Activated CD4-positive, alpha-beta memory T cell treated with anti-CD3 and anti-CD28 coated beads for 36 hours (primary cell): ENCODE measurements around the gene LMNTD1. TPM values are rescaled to one million over a fixed set of nuclear protein-coding genes. Genes with fewer than 3 reads are reported as not detected.
"Not testable (repeated sequence)": the region's sequence is repeated elsewhere in the genome, so short reads cannot be mapped to it uniquely, and the experiment has no call there.

Experiments
- CTCF ChIA-PET: fragments of 350-600 bp; sonication (Branson Sonifier 250); formaldehyde crosslinking; loops from one replicate; lab custom pipeline; 2021; ENCODE audit warnings: antibody characterized with exemption, inconsistent platforms; lab: Charles Lee
- POLR2A ChIA-PET: fragments of 350-600 bp; sonication (Branson Sonifier 250); formaldehyde crosslinking; loops from one replicate; lab custom pipeline; 2021; ENCODE audit warnings: antibody characterized with exemption; lab: Charles Lee
- DNase-seq: peaks from one replicate; pipeline ENCODE4 v3.0.0-alpha.2; 2020
- H3K27ac Mint-ChIP-seq: one replicate; pipeline ENCODE4 v1.8.0; 2021; ENCODE audit warnings: mixed read lengths
- H3K27me3 Mint-ChIP-seq: one replicate; pipeline ENCODE4 v1.8.0; 2021; ENCODE audit warnings: mixed read lengths
- H3K36me3 Mint-ChIP-seq: one replicate; pipeline ENCODE4 v1.8.0; 2021; ENCODE audit warnings: mixed read lengths
- H3K4me1 Mint-ChIP-seq: one replicate; pipeline ENCODE4 v1.8.0; 2021; ENCODE audit warnings: low read depth, mixed read lengths
- H3K4me3 Mint-ChIP-seq: one replicate; pipeline ENCODE4 v1.8.0; 2021; ENCODE audit warnings: mild to moderate bottlenecking, mixed read lengths
- H3K9me3 Mint-ChIP-seq: one replicate; pipeline ENCODE4 v1.8.0; 2021; ENCODE audit warnings: mixed read lengths
- intact Hi-C: fragments of 100-400 bp; cut with micrococcal nuclease; formaldehyde crosslinking; loops from one replicate; pipeline ENCODE4 v1.15.1; 2023
- total RNA-seq, 2 experiments: library from RNA; stranded (reverse); gene quantifications; one replicate each; pipeline ENCODE4 v1.2.3, GENCODE V29; 2021

Gene LMNTD1
- total RNA-seq, 2 experiments from 2014 or later: not detected

DNA sequence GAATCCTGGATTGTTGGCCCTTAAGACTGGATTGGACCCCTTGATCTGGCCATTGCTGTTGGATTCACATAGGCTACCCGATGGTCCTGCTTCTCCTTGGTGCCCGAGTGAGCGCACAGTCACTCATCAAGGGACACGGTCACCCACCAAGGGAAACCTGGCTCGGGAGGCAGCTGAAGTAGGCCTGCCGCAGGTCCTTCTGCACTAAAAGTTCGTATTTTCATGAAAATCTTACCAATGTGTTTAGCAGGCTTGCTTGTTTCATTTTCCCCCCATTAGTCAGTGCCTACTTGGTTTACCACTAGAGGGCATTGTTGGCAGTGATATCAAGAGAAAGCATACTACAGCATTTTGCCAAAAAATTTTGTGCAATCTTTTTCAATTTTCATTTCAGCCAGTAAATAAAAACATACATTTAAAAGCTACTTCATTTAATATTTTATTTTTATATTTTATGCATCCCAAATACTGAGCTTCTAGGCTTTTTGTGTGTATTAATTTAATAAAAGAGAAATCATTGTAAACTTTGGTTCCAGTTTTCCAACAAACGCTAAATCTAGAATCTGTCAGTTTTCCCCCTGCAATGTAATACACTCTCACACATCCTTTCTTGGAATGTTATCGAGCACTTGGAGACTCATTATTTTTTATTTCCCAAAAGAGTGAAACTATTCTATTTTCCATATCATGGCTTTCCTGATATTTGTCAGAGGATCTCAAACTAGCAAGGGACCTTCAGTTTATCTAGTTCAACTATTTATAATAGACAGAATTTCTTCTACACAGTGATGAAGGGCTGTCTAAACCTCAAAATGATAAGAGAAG lies 116.7 kb downstream of the LMNTD1 start:
- Mint-ChIP-seq H3K27me3 (peaks cover 1% of the 10 kb centered on the region), H3K27ac (no peak overlapping the region), H3K9me3 (no peaks in the 10 kb centered on the region), H3K4me3 (no peak overlapping the region), H3K4me1 (peaks cover 4% of the 10 kb centered on the region), H3K36me3 (no peaks in the 10 kb centered on the region)
- intact Hi-C loops: loop anchor here (1.0 to 10.0 kb wide), 2 partner anchors 118 to 593 kb away; partner anchors contain the start of gene LMNTD1
- POLR2A ChIA-PET: no interaction called here
- CTCF ChIA-PET: interaction anchor here (0.6 to 2.2 kb wide), 16 partner anchors 8 to 1107 kb away, joined by 3 to 8 read pairs (median 4); no protein-coding TSS in a partner anchor
- DNase-seq: no peak

DNA sequence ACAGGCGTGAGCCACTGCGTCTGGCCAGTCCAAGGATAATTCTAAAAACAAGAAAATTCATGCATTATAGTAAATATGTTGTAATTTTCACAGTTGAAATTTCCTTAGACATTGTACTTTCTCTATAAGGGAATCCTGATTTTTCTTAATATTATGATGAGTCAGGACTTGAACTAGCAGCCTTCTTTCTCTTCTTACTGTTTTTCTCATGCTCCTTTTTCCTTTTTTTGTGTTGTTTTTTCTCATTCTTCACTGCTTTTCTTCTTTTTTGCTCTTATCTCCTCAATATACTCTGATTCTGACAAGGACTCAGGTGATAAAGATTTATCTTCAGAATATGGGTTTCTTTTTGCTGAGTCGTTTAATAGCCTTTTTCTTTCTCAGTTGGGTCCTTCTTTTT lies 117.7 kb downstream of the LMNTD1 start:
- Mint-ChIP-seq H3K4me1 (peaks cover 4% of the 10 kb centered on the region), H3K27me3 (peaks cover 1% of the 10 kb centered on the region), H3K36me3 (no peaks in the 10 kb centered on the region), H3K9me3 (no peaks in the 10 kb centered on the region), H3K4me3 (no peak overlapping the region), H3K27ac (no peak overlapping the region)
- ChIA-PET CTCF (interaction anchor here (0.7 to 2.2 kb wide), 9 partner anchors 9 to 1217 kb away, joined by 3 to 8 read pairs (median 4); no protein-coding TSS in a partner anchor), POLR2A (no interaction called here)
- intact Hi-C loops: loop anchor here (10.0 kb wide), 1 partner anchor 119 kb away; the partner anchor contains the start of gene LMNTD1
- no peak for DNase-seq

DNA sequence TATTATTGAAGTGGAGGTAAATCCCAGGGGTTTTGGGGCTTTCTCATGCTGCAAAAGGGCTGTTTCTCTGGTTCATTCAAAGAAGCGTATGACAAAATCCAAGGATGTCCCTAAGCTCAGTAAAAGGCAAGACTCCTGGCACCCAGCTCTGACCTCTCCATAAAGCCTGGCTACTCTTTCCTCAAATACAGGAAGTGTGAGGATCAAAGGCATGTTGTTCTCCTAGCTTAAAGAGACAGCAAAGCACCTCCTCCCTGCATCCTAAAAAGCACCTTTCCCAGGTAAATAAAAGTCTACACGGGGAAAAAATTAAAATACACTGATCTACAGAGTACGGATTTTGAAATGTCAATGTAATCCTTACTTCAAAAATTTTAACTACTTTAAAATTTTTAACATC lies 118.6 kb downstream of the LMNTD1 start:
- no peak for DNase-seq
- ChIA-PET POLR2A (no interaction called here), CTCF (interaction anchor here (0.7 kb wide), 1 partner anchor 1218 kb away, joined by 3 read pairs; no protein-coding TSS in a partner anchor)
- Mint-ChIP-seq H3K9me3 (no peaks in the 10 kb centered on the region), H3K4me3 (no peak overlapping the region), H3K36me3 (no peaks in the 10 kb centered on the region), H3K4me1 (peaks cover 4% of the 10 kb centered on the region), H3K27ac (no peak overlapping the region), H3K27me3 (peaks cover 1% of the 10 kb centered on the region)
- intact Hi-C loops: loop anchor here (10.0 kb wide), 1 partner anchor 120 kb away; the partner anchor contains the start of gene LMNTD1

DNA sequence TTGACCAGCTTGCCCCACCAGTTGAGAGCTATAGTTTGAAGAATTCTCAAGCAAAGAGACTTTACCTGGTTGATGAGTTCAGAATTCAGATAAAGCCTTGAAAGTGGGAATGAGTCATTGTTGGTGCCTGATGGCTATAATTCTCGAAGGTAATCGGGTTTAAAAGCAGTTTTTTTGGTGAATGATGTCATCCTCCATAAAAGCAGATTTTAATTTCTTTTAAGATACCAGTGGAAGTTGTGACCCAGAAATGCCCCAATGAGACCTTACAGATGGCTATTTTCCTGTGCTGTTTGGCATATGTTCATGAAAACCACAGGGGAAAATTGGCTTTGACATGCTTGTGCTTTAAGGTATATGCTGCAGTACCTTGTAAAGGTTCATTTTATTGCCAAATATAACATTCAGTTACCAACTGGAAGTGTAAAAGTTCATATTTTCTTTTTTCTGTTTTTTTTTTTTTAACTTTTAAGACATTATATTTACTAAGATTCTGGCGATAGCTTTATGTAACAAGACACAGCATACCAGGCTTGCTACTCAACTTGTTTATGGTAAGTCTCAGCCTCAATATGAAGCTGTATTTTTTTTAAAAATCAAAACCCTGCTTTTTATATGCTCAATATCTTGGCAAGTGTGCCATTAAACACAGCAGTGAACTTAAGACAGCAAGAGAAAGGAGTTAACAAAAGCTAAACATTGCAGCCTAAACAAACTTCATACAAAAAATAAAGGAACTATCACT lies 119.3 kb downstream of the LMNTD1 start:
- H3K36me3 Mint-ChIP-seq: no peaks in the 10 kb centered on the region
- ChIA-PET POLR2A (no interaction called here), CTCF (interaction anchor here (1.3 kb wide), 1 partner anchor 595 kb away, joined by 3 read pairs; no protein-coding TSS in a partner anchor)
- peaks cover 1% of the 10 kb centered on the region for H3K27me3 Mint-ChIP-seq
- no peak overlapping the region for H3K4me3 Mint-ChIP-seq
- DNase-seq: no peak
- peaks cover 4% of the 10 kb centered on the region for H3K4me1 Mint-ChIP-seq
- intact Hi-C loops: loop anchor here (10.0 kb wide), 1 partner anchor 121 kb away; the partner anchor contains the start of gene LMNTD1
- H3K9me3 Mint-ChIP-seq: no peaks in the 10 kb centered on the region
- no peak overlapping the region for H3K27ac Mint-ChIP-seq

DNA sequence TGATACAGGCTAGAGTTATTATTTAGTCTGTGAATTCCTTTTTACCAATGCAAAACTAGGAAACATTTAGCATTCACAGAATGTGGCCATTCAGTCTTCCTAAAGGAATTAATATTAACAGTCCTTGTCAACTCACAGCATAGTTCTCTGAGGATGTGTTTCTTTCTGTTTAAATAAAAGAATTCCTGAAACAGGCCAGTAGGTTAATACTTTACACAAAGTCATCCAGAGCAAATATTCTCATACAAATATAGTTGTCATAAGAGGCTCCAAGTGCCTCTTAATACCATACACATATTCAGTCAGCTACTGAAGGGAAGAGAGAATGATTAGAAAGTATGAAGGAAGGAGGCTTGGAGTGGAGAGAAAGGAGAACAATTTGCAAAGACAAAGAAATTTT lies 120.1 kb downstream of the LMNTD1 start:
- intact Hi-C loops: loop anchor here (10.0 kb wide), 1 partner anchor 122 kb away; the partner anchor contains the start of gene LMNTD1
- Mint-ChIP-seq H3K36me3 (no peaks in the 10 kb centered on the region), H3K27me3 (peaks cover 1% of the 10 kb centered on the region), H3K27ac (no peak overlapping the region), H3K9me3 (no peaks in the 10 kb centered on the region), H3K4me3 (no peak overlapping the region), H3K4me1 (peaks cover 4% of the 10 kb centered on the region)
- DNase-seq: no peak
- ChIA-PET POLR2A (no interaction called here), CTCF (interaction anchor here (1.3 kb wide), 1 partner anchor 596 kb away, joined by 3 read pairs; no protein-coding TSS in a partner anchor)

DNA sequence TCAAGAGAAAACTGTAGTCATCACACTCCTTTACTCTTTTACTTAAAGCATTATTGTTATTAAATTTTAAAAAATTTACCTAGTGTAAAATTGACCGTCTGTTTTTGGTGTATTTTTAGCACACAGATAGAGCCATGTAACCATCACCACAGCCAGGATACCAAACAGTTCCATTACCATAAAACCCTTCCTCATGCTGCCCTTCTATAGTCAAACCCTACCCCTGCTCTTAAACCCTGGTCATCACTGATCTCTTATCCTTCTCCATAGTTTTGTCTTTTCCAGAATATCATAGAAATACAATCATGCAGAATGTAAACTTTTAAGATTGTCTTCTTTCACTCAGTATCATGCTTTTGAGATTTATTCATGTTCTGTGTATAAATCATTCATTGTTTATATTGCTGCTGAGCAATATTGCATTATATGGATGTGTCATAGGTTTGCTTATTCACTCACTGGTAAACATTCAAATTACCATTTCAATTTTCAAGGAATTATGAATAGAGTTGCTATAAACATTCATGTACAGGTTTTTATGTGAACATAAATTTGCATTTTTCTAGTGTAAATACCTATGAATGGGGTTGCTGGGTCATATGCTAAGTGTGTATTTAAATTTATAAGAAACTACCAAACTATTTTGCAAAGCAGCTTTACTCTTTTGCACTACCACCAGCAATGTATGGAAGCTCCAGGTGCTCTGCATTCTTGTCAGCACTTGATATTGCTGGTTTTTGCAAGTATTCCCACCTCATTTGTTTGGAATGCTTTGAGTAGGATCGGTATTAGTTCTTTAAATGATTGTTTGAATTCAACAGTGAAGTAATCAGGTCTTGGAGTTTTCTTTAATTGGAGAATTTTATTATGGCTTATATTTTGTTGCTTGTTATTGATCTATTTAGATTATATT lies 125.5 kb downstream of the LMNTD1 start:
- H3K4me3 Mint-ChIP-seq: no peak overlapping the region
- ChIA-PET CTCF (no interaction called here), POLR2A (no interaction called here)
- peaks cover 1% of the 10 kb centered on the region for H3K27me3 Mint-ChIP-seq
- no peaks in the 10 kb centered on the region for H3K9me3 Mint-ChIP-seq
- intact Hi-C loops: no loop called here
- no peak overlapping the region for H3K27ac Mint-ChIP-seq
- H3K36me3 Mint-ChIP-seq: no peaks in the 10 kb centered on the region
- DNase-seq: no peak
- H3K4me1 Mint-ChIP-seq: no peaks in the 10 kb centered on the region

DNA sequence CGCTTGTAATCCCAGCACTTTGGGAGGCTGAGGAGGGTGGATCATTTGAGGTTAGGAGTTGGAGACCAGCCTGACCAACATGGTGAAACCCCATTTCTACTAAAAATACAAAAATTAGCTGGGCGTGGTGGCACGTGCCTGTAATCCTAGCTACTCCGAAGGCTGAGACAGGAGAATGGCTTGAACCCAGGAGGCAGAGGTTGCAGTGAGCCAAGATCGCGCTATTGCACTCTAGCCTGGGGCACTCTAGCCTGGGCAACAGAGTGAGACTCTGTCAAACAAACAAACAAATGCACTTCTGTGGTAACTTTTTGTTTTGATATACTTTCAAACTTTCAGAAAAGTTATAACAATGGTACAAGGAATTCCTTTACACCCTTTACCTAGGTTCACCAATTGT lies 126.3 kb downstream of the LMNTD1 start:
- H3K4me3 Mint-ChIP-seq, CTCF ChIA-PET, POLR2A ChIA-PET: not testable (repeated sequence)

More for the DNA sequence above, 126.3 kb downstream of the LMNTD1 start:
- H3K27me3 Mint-ChIP-seq, DNase-seq, H3K27ac Mint-ChIP-seq, H3K4me1 Mint-ChIP-seq, intact Hi-C loops, H3K9me3 Mint-ChIP-seq, H3K36me3 Mint-ChIP-seq: not testable (repeated sequence)
